A549 (cell line): ENCODE results near the gene GRIK2. TPM values are rescaled to one million over a fixed set of nuclear protein-coding genes. Genes with fewer than 3 reads are reported as not detected.

Experiments used
- ATAC-seq, 2 experiments: fragments of 200-7000 bp in 1 of 2; fragments of >200 bp in 1 of 2; cut with Nextera tagmentation in 1 of 2; cut with Tn5 transposase in 1 of 2; 3 replicates each; pipeline versions ENCODE4 v1.8.0 to v1.9.1; 2018 to 2020; ENCODE audit warnings: mild to moderate bottlenecking in 1 of 2, moderate library complexity in 1 of 2
- CTCF ChIA-PET: fragments of 300-600 bp; sonication (Branson Sonifier 250); formaldehyde crosslinking; extraction: SDS; loops from one replicate; lab custom pipeline; 2021; ENCODE audit warnings: antibody characterized with exemption, inconsistent platforms; lab: Yijun Ruan, JAX
- POLR2A ChIA-PET: fragments of 350-600 bp; formaldehyde crosslinking; extraction: SDS; loops from one replicate; lab custom pipeline; 2021; ENCODE audit warnings: antibody characterized with exemption, inconsistent platforms; lab: Yijun Ruan, JAX
- DNase-seq, 2 experiments: peaks; one replicate each; pipeline versions ENCODE4 v3.0.0 to v3.0.0-alpha.2; 2011 to 2016; ENCODE audit warnings: low read depth in 1 of 2, low spot score in 1 of 2
- FAIRE-seq: peaks from 2 replicates; lab custom pipeline; 2011; peaks lifted over from hg19 to GRCh38; lab: Jason Lieb, UNC
- H3K27ac ChIP-seq, 2 experiments: fragments of >200 bp; sonication (Bioruptor Twin); formaldehyde crosslinking; 3 replicates each; pipeline ENCODE4 v1.5.1; 2016 to 2017
- H3K4me1 ChIP-seq: fragments of >200 bp; sonication (Bioruptor Twin); formaldehyde crosslinking; 3 replicates; pipeline ENCODE4 v1.6.1; 2016
- H3K4me2 ChIP-seq: fragments of >200 bp; sonication (Bioruptor Twin); formaldehyde crosslinking; 3 replicates; pipeline ENCODE4 v1.6.1; 2016
- H3K4me3 ChIP-seq: fragments of >200 bp; sonication (Bioruptor Twin); formaldehyde crosslinking; 3 replicates; pipeline ENCODE4 v1.5.1; 2016
- H3K9me3 ChIP-seq: fragments of >200 bp; sonication (Bioruptor Twin); formaldehyde crosslinking; 3 replicates; pipeline ENCODE4 v1.6.1; 2016
- CHD2 ChIP-seq: fragments of 150-350 bp; IDR thresholded peaks from 2 replicates; pipeline ENCODE4 v1.6.1; 2014; ENCODE audit warnings: low read length; ENCODE audit not compliant: partially characterized antibody
- CTCF ChIP-seq: fragments of >200 bp; sonication (Bioruptor Twin); formaldehyde crosslinking; IDR thresholded peaks from 3 replicates; pipeline ENCODE4 v1.5.1; 2016
- EHMT2 ChIP-seq: fragments of 200-600 bp; sonication (generic); IDR thresholded peaks from 2 replicates; pipeline ENCODE4 v1.6.1; 2016; ENCODE audit warnings: antibody characterized with exemption, low read depth, mild to moderate bottlenecking, moderate library complexity
- ELK1 ChIP-seq: fragments of 150-350 bp; IDR thresholded peaks from 2 replicates; pipeline ENCODE4 v1.6.1; 2014; ENCODE audit warnings: low read depth, mild to moderate bottlenecking, low read length
- ESRRA ChIP-seq: fragments of 150-350 bp; IDR thresholded peaks from 2 replicates; pipeline ENCODE4 v1.6.1; 2014; ENCODE audit warnings: mild to moderate bottlenecking, low read length, borderline replicate concordance
- FOXS1 ChIP-seq: fragments of 250-450 bp; sonication (Bioruptor Pico); IDR thresholded peaks from 2 replicates; pipeline ENCODE4 v1.5.0; 2020; ENCODE audit warnings: mild to moderate bottlenecking, moderate library complexity
- GATA3 ChIP-seq: IDR thresholded peaks from 2 replicates; pipeline ENCODE4 v1.6.1; 2012; ENCODE audit warnings: borderline replicate concordance
- HES2 ChIP-seq: fragments of >200 bp; sonication (Bioruptor Twin); formaldehyde crosslinking; IDR thresholded peaks from 2 replicates; pipeline ENCODE4 v1.6.1; 2016
- HEYL ChIP-seq: fragments of 250-450 bp; sonication (Bioruptor Pico); IDR thresholded peaks from 2 replicates; pipeline ENCODE4 v1.8.0; 2021; ENCODE audit warnings: mild to moderate bottlenecking, moderate library complexity
- HOXA7 ChIP-seq: fragments of 250-450 bp; sonication (Bioruptor Pico); IDR thresholded peaks from 2 replicates; pipeline ENCODE4 v1.5.0; 2020; ENCODE audit warnings: mild to moderate bottlenecking, moderate library complexity
- HOXB13 ChIP-seq: fragments of 250-450 bp; sonication (Bioruptor Pico); IDR thresholded peaks from 2 replicates; pipeline ENCODE4 v1.5.0; 2020; ENCODE audit warnings: low read depth, mild to moderate bottlenecking, moderate library complexity
- JUNB ChIP-seq: fragments of >200 bp; sonication (Bioruptor Twin); formaldehyde crosslinking; IDR thresholded peaks from 2 replicates; pipeline ENCODE4 v1.6.1; 2016
- KDM1A ChIP-seq: fragments of 200-600 bp; sonication (generic); IDR thresholded peaks from 2 replicates; pipeline ENCODE4 v1.6.1; 2016; ENCODE audit warnings: low read depth, mild to moderate bottlenecking
- MAX ChIP-seq: IDR thresholded peaks from 2 replicates; pipeline ENCODE4 v1.6.1; 2012
- MYC ChIP-seq: IDR thresholded peaks from 2 replicates; pipeline ENCODE4 v1.6.1; 2012; ENCODE audit warnings: mild to moderate bottlenecking, inconsistent platforms, low read length, improper control_type of control experiment, borderline replicate concordance
- NFE2L2 ChIP-seq: fragments of 150-350 bp; conservative IDR thresholded peaks from 2 replicates; pipeline ENCODE4 v1.6.1; 2014; ENCODE audit warnings: low read length
- NPAS2 ChIP-seq: fragments of 250-450 bp; sonication (Bioruptor Pico); IDR thresholded peaks from 2 replicates; pipeline ENCODE4 v1.8.0; 2022; ENCODE audit warnings: mild to moderate bottlenecking, moderate library complexity, borderline replicate concordance
- PBX3 ChIP-seq: IDR thresholded peaks from 2 replicates; pipeline ENCODE4 v1.6.1; 2012
- PHF8 ChIP-seq: fragments of 200-600 bp; sonication (generic); IDR thresholded peaks from 2 replicates; pipeline ENCODE4 v1.6.1; 2016; ENCODE audit warnings: low read depth, mild to moderate bottlenecking, antibody characterized with exemption, moderate library complexity, borderline replicate concordance
- POLR2A ChIP-seq: IDR thresholded peaks from 2 replicates; pipeline ENCODE4 v1.6.1; 2012; ENCODE audit warnings: mild to moderate bottlenecking, low read length
- RARB ChIP-seq: fragments of 250-450 bp; sonication (Bioruptor Pico); IDR thresholded peaks from 2 replicates; pipeline ENCODE4 v1.8.0; 2021; ENCODE audit warnings: mild to moderate bottlenecking, moderate library complexity
- RCOR1 ChIP-seq: fragments of 150-350 bp; IDR thresholded peaks from 2 replicates; pipeline ENCODE4 v1.6.1; 2014; ENCODE audit warnings: antibody characterized with exemption, low read length, low read depth
- RFX5 ChIP-seq: fragments of 450-650 bp; IDR thresholded peaks from 2 replicates; pipeline ENCODE4 v1.7.1; 2014; ENCODE audit warnings: antibody characterized with exemption, mild to moderate bottlenecking, moderate library complexity
- RNF2 ChIP-seq: fragments of 200-600 bp; sonication (generic); IDR thresholded peaks from 2 replicates; pipeline ENCODE4 v1.6.1; 2016; ENCODE audit warnings: low read depth, mild to moderate bottlenecking, antibody characterized with exemption, moderate library complexity, borderline replicate concordance
- SREBF2 ChIP-seq: fragments of 450-650 bp; IDR thresholded peaks from 2 replicates; pipeline ENCODE4 v1.6.1; 2014; ENCODE audit warnings: mild to moderate bottlenecking, moderate library complexity
- TFCP2L1 ChIP-seq: fragments of 250-450 bp; sonication (Bioruptor Pico); IDR thresholded peaks from 2 replicates; pipeline ENCODE4 v1.5.0; 2021; ENCODE audit warnings: mild to moderate bottlenecking
- USF2 ChIP-seq: fragments of 450-650 bp; IDR thresholded peaks from 2 replicates; pipeline ENCODE4 v1.6.1; 2014; ENCODE audit warnings: antibody characterized with exemption
- ZC3H11A ChIP-seq: fragments of 450-650 bp; IDR thresholded peaks from 2 replicates; pipeline ENCODE4 v1.6.1; 2014; ENCODE audit warnings: antibody characterized with exemption, mild to moderate bottlenecking
- ZFP36 ChIP-seq: fragments of 450-650 bp; IDR thresholded peaks from 2 replicates; pipeline ENCODE4 v1.6.1; 2014; ENCODE audit warnings: borderline replicate concordance; ENCODE audit not compliant: partially characterized antibody
- ZSCAN20 ChIP-seq: fragments of 250-450 bp; sonication (Bioruptor Pico); IDR thresholded peaks from 2 replicates; pipeline ENCODE4 v1.8.0; 2022; ENCODE audit warnings: mild to moderate bottlenecking, moderate library complexity
- WGBS: methylation state at CpG from one replicate; pipeline ENCODE4 v1.1.6; 2017; ENCODE audit errors: missing lambda C conversion rate; 5-methylcytosine and 5-hydroxymethylcytosine counted together
- polyA plus RNA-seq, 4 experiments: library from polyadenylated mRNA; depleted of rRNA in 3 of 4; stranded (reverse); fragments of >200 nt; fragmentation: RNase III in 1 of 4; extraction: RNeasy Plus Mini Kit Qiagen cat#74134 plus additional on column Dnase treatment in 1 of 4; gene quantifications; 2 replicates in 3 of 4; 3 replicates in 1 of 4; pipeline ENCODE4 v1.2.3, GENCODE V29; 2011 to 2017

Gene GRIK2
- polyA plus RNA-seq, 2 of the 4 experiments (the other 2 are of a cell fraction) = 0.56 to 0.65 TPM

- no peak overlapping the region for H3K27ac ChIP-seq
- POLR2A ChIA-PET = no interaction called here
- no peak overlapping the region for H3K4me2 ChIP-seq
- TF ChIP-seq CTCF (no peak), HES2 (no peak)
- no peaks in the 10 kb centered on the region for H3K9me3 ChIP-seq
- ATAC-seq (no peak), DNase-seq (no peak), FAIRE-seq (no peak)
- CTCF ChIA-PET = no interaction called here
- 51% methylated on average over 3 of the region's 3 CpGs for WGBS
- no peak overlapping the region for H3K4me3 ChIP-seq
- H3K4me1 ChIP-seq = no peaks in the 10 kb centered on the region
These were observed 490.0 kb downstream of the GRIK2 start for GRCh38 chr6:101883505-101883904.

- H3K4me3 ChIP-seq = no peak overlapping the region
- FAIRE-seq (no peak), ATAC-seq (no peak), DNase-seq (peak in 1 of 2 experiments; percentile 3)
- WGBS = 21% methylated on average over 5 of the region's 5 CpGs
- ChIA-PET CTCF (no interaction called here), POLR2A (no interaction called here)
- no peaks in the 10 kb centered on the region for H3K4me1 ChIP-seq
- no peak overlapping the region for H3K4me2 ChIP-seq
- TF ChIP-seq NFE2L2 (no peak), KDM1A (no peak), MYC (no peak), FOXS1 (no peak), ESRRA (no peak), NPAS2 (CRISPR knock-in tag) (no peak), EHMT2 (no peak), POLR2A (no peak), PHF8 (no peak), HES2 (no peak), TFCP2L1 (CRISPR knock-in tag) (no peak), HOXA7 (CRISPR knock-in tag) (no peak), RCOR1 (no peak), JUNB (no peak), HOXB13 (CRISPR knock-in tag) (no peak), GATA3 (no peak), ZFP36 (no peak)
- H3K27ac ChIP-seq = no peak overlapping the region
- H3K9me3 ChIP-seq = no peaks in the 10 kb centered on the region
These were observed 494.0 kb downstream of the GRIK2 start for GRCh38 chr6:101887532-101887931.

GRCh38 chr6:101907356-101908217, 514.1 kb downstream of the GRIK2 start:
- CTCF ChIA-PET = no interaction called here
- H3K9me3 ChIP-seq = no peaks in the 10 kb centered on the region
- FAIRE-seq (no peak), ATAC-seq (no peak; a peak in 1 of 6 replicates), DNase-seq (peak in 1 of 2 experiments; percentile 28)
- 40% methylated on average over 6 of the region's 6 CpGs for WGBS
- POLR2A ChIA-PET = no interaction called here
- peak overlapping the region; percentile 54 for H3K4me2 ChIP-seq
- H3K4me1 ChIP-seq = no peaks in the 10 kb centered on the region
- H3K27ac ChIP-seq = 0 out of 6 replicates have a peak overlapping the region, but pooled peaks of 1 of the 2 experiments have one; percentile 24
- H3K4me3 ChIP-seq = no peak overlapping the region
- TF ChIP-seq RNF2 (no peak), PBX3 (no peak), HEYL (CRISPR knock-in tag) (no peak), GATA3 (no peak), SREBF2 (no peak), USF2 (no peak), ZC3H11A (no peak), ELK1 (no peak), ZSCAN20 (CRISPR knock-in tag) (no peak), TFCP2L1 (CRISPR knock-in tag) (no peak), CHD2 (no peak), RARB (CRISPR knock-in tag) (no peak), RFX5 (no peak), MAX (no peak), JUNB (no peak)
